Panc1 (cell line): ENCODE measurements around the gene MYRF.

Source experiments
- POLR2AphosphoS5 ChIP-seq: IDR thresholded peaks from 2 replicates; pipeline ENCODE4 v1.6.1; 2012; ENCODE audit warnings: mild to moderate bottlenecking, low read depth, low read length, moderate library complexity
- REST ChIP-seq, 2 experiments: IDR thresholded peaks; 2 replicates each; pipeline ENCODE4 v1.6.1; 2011 to 2012; ENCODE audit warnings: low read depth in 2 of 2, control low read depth in 1 of 2, low read length in 1 of 2, mild to moderate bottlenecking in 1 of 2, moderate library complexity in 1 of 2; ENCODE audit not compliant: insufficient read depth in 1 of 2
- TCF7L2 ChIP-seq: IDR thresholded peaks from 2 replicates; pipeline ENCODE4 v1.6.1; 2011; ENCODE audit warnings: mild to moderate bottlenecking, low read depth, low read length, inconsistent platforms
- TF ChIP-seq, protein P1 (sequence below): fragments of 450-650 bp; IDR thresholded peaks from 2 replicates; pipeline ENCODE4 v1.5.1; 2017; ENCODE audit warnings: mild to moderate bottlenecking

- TF ChIP-seq, protein P1, sequence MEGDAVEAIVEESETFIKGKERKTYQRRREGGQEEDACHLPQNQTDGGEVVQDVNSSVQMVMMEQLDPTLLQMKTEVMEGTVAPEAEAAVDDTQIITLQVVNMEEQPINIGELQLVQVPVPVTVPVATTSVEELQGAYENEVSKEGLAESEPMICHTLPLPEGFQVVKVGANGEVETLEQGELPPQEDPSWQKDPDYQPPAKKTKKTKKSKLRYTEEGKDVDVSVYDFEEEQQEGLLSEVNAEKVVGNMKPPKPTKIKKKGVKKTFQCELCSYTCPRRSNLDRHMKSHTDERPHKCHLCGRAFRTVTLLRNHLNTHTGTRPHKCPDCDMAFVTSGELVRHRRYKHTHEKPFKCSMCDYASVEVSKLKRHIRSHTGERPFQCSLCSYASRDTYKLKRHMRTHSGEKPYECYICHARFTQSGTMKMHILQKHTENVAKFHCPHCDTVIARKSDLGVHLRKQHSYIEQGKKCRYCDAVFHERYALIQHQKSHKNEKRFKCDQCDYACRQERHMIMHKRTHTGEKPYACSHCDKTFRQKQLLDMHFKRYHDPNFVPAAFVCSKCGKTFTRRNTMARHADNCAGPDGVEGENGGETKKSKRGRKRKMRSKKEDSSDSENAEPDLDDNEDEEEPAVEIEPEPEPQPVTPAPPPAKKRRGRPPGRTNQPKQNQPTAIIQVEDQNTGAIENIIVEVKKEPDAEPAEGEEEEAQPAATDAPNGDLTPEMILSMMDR, result no peak
- no peak for TF ChIP-seq REST (IDR thresholded peaks at IDR 0.05; ENCODE audit: insufficient read depth in 1 of 2, low read depth in 2 of 2, low read length in 1 of 2)
- TF ChIP-seq POLR2AphosphoS5, result no peak
- TF ChIP-seq TCF7L2, result no peak
Measured at GRCh38 chr11:61710019-61710418, 42.4 kb upstream of the MYRF start.
